ENCODE results near the gene NLGN4Y. TPM values are rescaled to one million over a fixed set of nuclear protein-coding genes. Genes with fewer than 3 reads are reported as not detected.
A peak's percentile ranks its signal among the peaks of the same experiment; 100 is the strongest.

Gene NLGN4Y
- not detected in 2 replicates for total RNA-seq (2013; cell fraction: nucleolus; rRNA removed)
- total RNA-seq (2014; rRNA removed) (not detected in 2 replicates), total RNA-seq (2014; rRNA removed; fragmentation: Illumina TruSeq; extraction: Trizol) (not detected in 2 replicates), total RNA-seq (2021) (not detected in 2 replicates), polyA plus RNA-seq (2011; rRNA removed) (not detected in 2 replicates), polyA plus RNA-seq (2014; fragmentation: Illumina TruSeq; extraction: Trizol) (not detected in 2 replicates), polyA plus RNA-seq (2014; fragmentation: Nextera tagmentation; extraction: Ambion mirVana) (not detected), polyA plus RNA-seq (2014; rRNA removed) (not detected in 2 replicates), polyA plus RNA-seq (2016; fragmentation: Nextera tagmentation; extraction: Ambion mirVana) (not detected), polyA minus RNA-seq (2011; rRNA and poly(A)+ RNA removed) (not detected in 2 replicates), Bru-seq, nascent RNA (percentile 4 among the genes with signal in this experiment), BruChase-seq, experiment 1, labeled RNA remaining after a 6-hour chase (percentile 2 among the genes with signal in this experiment), BruChase-seq, experiment 2, labeled RNA remaining after a 2-hour chase (percentile 3 among the genes with signal in this experiment)
- not detected for polyA plus RNA-seq (2011; ENCODE audit: low read depth)
- not detected in 2 replicates for polyA plus RNA-seq (2011; cell fraction: cytosol; rRNA removed)
- not detected in 2 replicates for polyA plus RNA-seq (2011; cell fraction: nucleus; rRNA removed)
- polyA plus RNA-seq (2012): not detected in 2 replicates
- not detected in 2 replicates for polyA minus RNA-seq (2011; cell fraction: cytosol; rRNA and poly(A)+ RNA removed)
- polyA minus RNA-seq (2011; cell fraction: nucleus; rRNA and poly(A)+ RNA removed): not detected in 2 replicates
- long read RNA-seq, experiment 1: 0 reads
- long read RNA-seq, experiment 2: 0 reads

DNA sequence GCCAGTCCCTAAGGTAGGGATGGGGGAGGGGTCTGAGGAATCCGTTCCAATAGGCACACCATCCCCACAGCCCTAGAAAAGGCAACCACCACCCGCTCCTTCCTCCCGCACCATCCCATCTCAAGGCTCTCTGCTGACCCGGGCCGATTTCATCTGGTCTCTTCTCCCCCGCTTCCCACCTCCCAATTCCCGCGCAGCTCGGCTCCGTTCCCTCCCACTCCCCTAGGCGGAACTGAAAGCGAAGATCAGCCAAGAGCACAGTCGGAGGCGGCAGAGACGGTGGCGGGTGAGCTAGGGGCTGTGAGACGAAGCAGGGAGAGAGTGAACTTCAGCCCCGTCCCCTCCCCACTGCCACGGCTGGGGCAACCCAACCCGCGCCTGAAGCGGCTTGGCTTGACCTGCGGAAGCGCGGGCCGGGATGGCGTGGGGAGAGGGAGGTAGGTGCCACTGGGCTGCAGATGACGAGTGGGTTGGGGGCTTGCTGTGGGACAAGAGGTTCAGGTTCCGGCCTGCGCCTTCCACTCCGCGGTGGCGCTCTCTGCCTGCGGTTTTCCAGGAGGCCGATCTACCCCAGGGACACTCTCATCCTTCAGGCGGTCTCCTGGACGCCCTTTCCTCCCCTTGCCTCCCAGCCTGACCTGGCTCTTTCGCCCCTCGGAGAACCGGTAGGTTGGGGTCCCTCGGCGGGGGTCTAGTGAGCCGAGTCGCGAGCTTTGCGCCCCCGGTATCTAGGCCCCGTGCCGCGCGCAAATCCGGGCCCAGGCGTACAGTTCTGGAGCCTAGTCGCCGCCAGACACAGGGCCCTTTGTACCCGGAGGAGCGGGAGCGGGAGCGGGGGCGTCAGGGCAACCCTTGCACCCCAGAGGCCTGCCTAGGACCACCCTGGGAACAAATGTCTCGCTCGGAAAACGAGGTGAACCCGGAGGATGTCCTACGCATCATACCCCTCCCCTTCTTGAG lies at the start of gene NLGN4Y:
Gene NLGN4Y (plus strand): TSS at position 258 of the 960 bp plus-strand sequence. CDS start 97,591 bp downstream, outside the sequence.
- FAIRE-seq: no peak

More for the DNA sequence above, at the start of gene NLGN4Y:
- intact Hi-C loops (cut with micrococcal nuclease; ENCODE audit: unreplicated experiment) (no loop called here), in situ Hi-C loops (cut with MboI) (no loop called here)
- no peak within 1 kb of the TSS for H3K27ac ChIP-seq (ENCODE audit: control insufficient read depth, insufficient read depth)
- no peaks in the 10 kb centered on the region for H3K36me3 ChIP-seq (ENCODE audit: control insufficient read depth in 2 of 2, insufficient read depth in 2 of 2, low read length in 1 of 2)
- H3K9ac ChIP-seq (ENCODE audit: control insufficient read depth, insufficient read depth, low read length): no peak within 1 kb of the TSS
- ChIA-PET SMC1A (ENCODE audit: uncharacterized antibody, unreplicated experiment) (no interaction called here), POLR2A (no interaction called here), RAD21 (ENCODE audit: unreplicated experiment) (no interaction called here), CTCF (no interaction called here)
- no peaks in the 10 kb centered on the region for H3K9me3 ChIP-seq (replicated peaks; ENCODE audit: control insufficient read depth, insufficient read depth, low read length)
- no peak for ATAC-seq
- DNase-seq (ENCODE audit: low read depth, low spot score): no peak
- no peaks in the 10 kb centered on the region for H4K20me1 ChIP-seq (ENCODE audit: control insufficient read depth, insufficient read depth)
- WGBS (ENCODE audit: insufficient coverage, insufficient replicate concordance, low lambda C conversion rate, missing lambda C conversion rate): no CpG with 5 or more reads among the region's 65 CpGs
- H3K27me3 ChIP-seq (replicated peaks in 1 of 2; ENCODE audit: control insufficient read depth in 2 of 2, insufficient read depth in 2 of 2, low read length in 1 of 2): no peaks in the 10 kb centered on the region
- no TSS peak for BruUV-seq (replicated peaks)
- TF ChIP-seq NKRF (conservative IDR thresholded peaks at IDR 0.05): no peak
- no peak for TF ChIP-seq MEF2A (IDR thresholded peaks at IDR 0.05; ENCODE audit: insufficient read depth, low read depth, low read length)
- TF ChIP-seq TARDBP (IDR thresholded peaks at IDR 0.05; ENCODE audit: borderline replicate concordance): no peak
- no peak for TF ChIP-seq SUZ12 (IDR thresholded peaks at IDR 0.05; ENCODE audit: unreplicated experiment)
- H3K4me2 ChIP-seq (ENCODE audit: control insufficient read depth, insufficient read depth): no peak within 1 kb of the TSS
- no peak within 1 kb of the TSS for H2AFZ ChIP-seq (ENCODE audit: control insufficient read depth, low read depth, low read length)
- no peaks in the 10 kb centered on the region for H3K79me2 ChIP-seq (ENCODE audit: control insufficient read depth, insufficient read depth, low read length)
- H3K4me1 ChIP-seq (ENCODE audit: control insufficient read depth, insufficient read depth, low read length): no peaks in the 10 kb centered on the region
- H3K4me3 ChIP-seq: no peak within 1 kb of the TSS

Data from GM12878 (cell line).